Adrenal gland (tissue), 12 donors: Measurements from ENCODE around the gene THSD7B. TPM values are rescaled to one million over a fixed set of nuclear protein-coding genes. Genes with fewer than 3 reads are reported as not detected.

Source experiments
- DNase-seq, 7 donors: peaks; one replicate each; pipeline ENCODE4 v3.0.0-alpha.2; 2019 to 2020
- H3K27ac ChIP-seq, 5 donors: fragments of 200-600 bp; sonication (generic) in 4 of 5; 1 replicate in 3 of 5; 2 replicates in 2 of 5; pipeline versions ENCODE4 v1.5.1 to v1.8.0; 2016 to 2020; ENCODE audit warnings: mild to moderate bottlenecking in 1 of 5
- H3K27me3 ChIP-seq: fragments of 200-600 bp; 2 replicates; pipeline ENCODE4 v1.8.0; 2021
- H3K36me3 ChIP-seq, 2 donors: fragments of 200-600 bp; replicated peaks in 1 of 2; 1 replicate in 1 of 2; 2 replicates in 1 of 2; pipeline versions ENCODE4 v1.5.1 to v1.8.0; 2018 to 2022
- H3K4me1 ChIP-seq, 2 donors: fragments of 200-600 bp; replicated peaks in 1 of 2; 1 replicate in 1 of 2; 2 replicates in 1 of 2; pipeline versions ENCODE4 v1.5.1 to v1.8.0; 2018 to 2021
- H3K4me3 ChIP-seq, 4 donors: fragments of 200-600 bp; sonication (generic) in 3 of 4; one replicate each; pipeline ENCODE4 v1.5.1; 2016 to 2018
- H3K9me3 ChIP-seq, 3 donors: fragments of 200-600 bp; sonication (generic) in 1 of 3; replicated peaks in 1 of 3; 1 replicate in 2 of 3; 2 replicates in 1 of 3; pipeline versions ENCODE4 v1.5.1 to v1.8.0; 2016 to 2021
- CTCF ChIP-seq, 6 experiments: fragments of 450-650 bp in 4 of 6; fragments of 200-600 bp in 2 of 6; sonication (generic) in 1 of 6; IDR thresholded peaks; 1 replicate in 5 of 6; 2 replicates in 1 of 6; pipeline versions ENCODE4 v1.5.1 to v1.8.0; 2016 to 2021; ENCODE audit warnings: antibody characterized with exemption in 6 of 6, mild to moderate bottlenecking in 2 of 6, moderate library complexity in 1 of 6
- POLR2A ChIP-seq, 2 donors: fragments of 450-650 bp; IDR thresholded peaks; one replicate each; pipeline ENCODE4 v1.6.1; 2017; ENCODE audit warnings: antibody characterized with exemption in 2 of 2, mild to moderate bottlenecking in 2 of 2, moderate library complexity in 1 of 2
- WGBS, 4 donors: extraction: QIAGEN DNeasy Blood & Tissue Kit in 2 of 4; methylation state at CpG; one replicate each; pipeline versions ENCODE4 v1.1.5 to v1.1.7; 2013 to 2017; 5-methylcytosine and 5-hydroxymethylcytosine counted together
- intact Hi-C, 2 donors: fragments of 100-400 bp; cut with DNase I; formaldehyde crosslinking; loops; one replicate each; pipeline versions ENCODE4 v1.14.1 to v1.15.0; 2022 to 2023
- polyA plus RNA-seq, 3 donors: library from polyadenylated mRNA; stranded (reverse); fragments of 200-250 nt in 2 of 3; fragments of 350-450 nt in 1 of 3; fragmentation: Illumina TruSeq in 1 of 3; extraction: RNeasy Lipid Tissue Mini Kit (QIAGEN cat#74804) in 1 of 3; gene quantifications; one replicate each; pipeline ENCODE4 v1.2.3, GENCODE V29; 2013 to 2014
- total RNA-seq, 9 donors: library from RNA; depleted of rRNA in 4 of 9; stranded (reverse); fragments of >200 nt in 4 of 9; fragments of 120-200 nt in 1 of 9; fragmentation: NEBNext Ultra II Directional in 1 of 9; extraction: Animal tissue kit (Norgen Biotek cat#: 25700) in 1 of 9; gene quantifications; one replicate each; pipeline versions ENCODE4 v1.1.0 to v1.2.4, GENCODE V29; 2013 to 2023
- donor health status: healthy with polysubstance abuse.
- donor health status: Bipolar disorder and iron deficiency.
- donor health status: DM: yes; HTN: yes; CAD: no.
- donor health status: DM: no; HTN: no; CAD: no.
- donor health status: DM: no; HTN: no; CAD: no.
- donor health status: DM: yes; HTN: yes; CAD: no.

THSD7B gene
- total and polyA plus RNA-seq, 12 donors: under 0.01 to 0.44 (median 0.12) TPM; not detected in 4

DNA sequence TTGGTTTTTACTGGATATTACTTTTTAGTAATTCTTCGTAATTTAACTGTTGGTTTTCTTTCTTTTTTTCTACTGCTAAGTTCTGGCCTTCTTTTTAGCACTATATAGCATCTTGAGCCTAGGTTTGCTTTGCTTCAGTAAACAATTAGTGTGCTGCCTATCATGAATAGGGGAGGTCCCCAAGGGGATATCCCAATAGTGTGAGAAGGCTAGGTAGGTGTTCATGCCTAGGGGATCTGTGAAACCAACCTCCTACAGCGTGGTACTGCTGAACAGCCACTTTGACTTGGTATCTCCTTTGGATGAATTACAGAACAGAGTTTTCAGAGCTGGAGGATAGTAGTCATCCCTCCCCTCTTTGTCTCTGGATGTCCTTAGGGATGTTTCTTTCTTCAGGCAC is 888.7 kb downstream of the THSD7B start:
- Histone ChIP-seq H3K36me3 (no peaks in the 10 kb centered on the region), H3K4me1 (no peaks in the 10 kb centered on the region), H3K27ac (no peak overlapping the region), H3K4me3 (no peak overlapping the region), H3K9me3 (no peaks in the 10 kb centered on the region), H3K27me3 (no peaks in the 10 kb centered on the region)
- no peak for TF ChIP-seq POLR2A (IDR thresholded peaks at IDR 0.05)
- no peak for TF ChIP-seq CTCF (IDR thresholded peaks at IDR 0.05)
- 49 to 78% (median 69%) methylated on average over 1 to 2 of the region's 2 CpGs for WGBS, 4 donors
- no peak for DNase-seq
- intact Hi-C loops: no loop called here

GRCh38 chr2:137655814-137656213 is 890.5 kb downstream of the THSD7B start:
- no peak overlapping the region for H3K27ac ChIP-seq
- no peak overlapping the region for H3K4me3 ChIP-seq

DNA sequence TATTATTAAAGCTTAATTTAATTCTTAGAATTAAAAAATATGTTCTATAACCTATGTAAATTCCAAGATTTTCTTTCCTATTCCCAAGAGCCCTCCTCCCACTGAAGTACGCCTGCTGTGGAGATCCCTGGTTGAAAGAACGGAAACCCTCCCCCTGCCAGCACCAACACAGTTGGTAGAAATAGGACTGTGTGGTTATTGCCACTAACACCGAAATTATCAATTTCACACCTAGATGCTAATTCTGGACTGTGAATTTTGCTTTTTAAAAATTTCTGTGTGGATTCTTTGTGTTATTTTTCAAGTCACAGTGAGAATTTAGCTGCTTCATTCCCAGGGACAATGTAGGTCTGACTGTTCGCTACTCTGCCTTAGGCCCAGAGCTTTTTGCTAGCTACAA is 893.1 kb downstream of the THSD7B start:
- no peaks in the 10 kb centered on the region for H3K36me3 ChIP-seq
- TF ChIP-seq POLR2A (IDR thresholded peaks at IDR 0.05) (no peak), CTCF (IDR thresholded peaks at IDR 0.05) (no peak)
- intact Hi-C loops: no loop called here
- H3K9me3 ChIP-seq: no peaks in the 10 kb centered on the region
- H3K27me3 ChIP-seq: no peaks in the 10 kb centered on the region
- H3K4me1 ChIP-seq: no peaks in the 10 kb centered on the region
- no peak overlapping the region for H3K4me3 ChIP-seq
- DNase-seq: no peak
- WGBS, 4 donors: 74 to 81% (median 77%) methylated on average over 4 of the region's 4 CpGs
- H3K27ac ChIP-seq: no peak overlapping the region

More at GRCh38 chr2:137655814-137656213, 890.5 kb downstream of the THSD7B start:
- H3K9me3 ChIP-seq: no peaks in the 10 kb centered on the region
- WGBS, 4 donors: 64 to 82% (median 77%) methylated on average over 3 of the region's 3 CpGs
- no peak for DNase-seq
- intact Hi-C loops: no loop called here
- no peak for TF ChIP-seq POLR2A (IDR thresholded peaks at IDR 0.05)
- TF ChIP-seq CTCF (IDR thresholded peaks at IDR 0.05): no peak
- H3K36me3 ChIP-seq: no peaks in the 10 kb centered on the region
- H3K27me3 ChIP-seq: no peaks in the 10 kb centered on the region
- no peaks in the 10 kb centered on the region for H3K4me1 ChIP-seq

DNA sequence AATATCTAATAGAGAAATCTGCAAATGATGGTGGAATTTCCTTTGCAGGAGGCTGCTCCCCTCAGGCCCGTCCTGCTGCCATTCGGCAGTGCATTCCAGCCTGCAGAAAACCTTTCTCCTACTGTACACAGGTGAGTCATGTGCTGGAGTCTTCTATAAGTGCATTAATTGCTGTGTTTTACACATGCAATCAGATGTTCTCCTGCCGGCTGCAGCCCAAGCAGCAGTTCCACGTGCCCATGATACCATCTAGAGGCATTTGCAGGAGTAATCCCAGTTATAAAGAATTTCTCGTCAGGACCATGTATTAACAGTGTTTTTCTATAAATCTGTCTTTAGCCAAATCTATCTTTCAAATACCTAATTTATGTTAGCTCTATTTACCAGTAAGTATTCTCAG is 894.3 kb downstream of the THSD7B start:
- Histone ChIP-seq H3K36me3 (no peaks in the 10 kb centered on the region), H3K27me3 (no peaks in the 10 kb centered on the region), H3K4me1 (no peaks in the 10 kb centered on the region), H3K9me3 (no peaks in the 10 kb centered on the region), H3K27ac (no peak overlapping the region), H3K4me3 (no peak overlapping the region)
- TF ChIP-seq POLR2A (IDR thresholded peaks at IDR 0.05) (no peak), CTCF (IDR thresholded peaks at IDR 0.05) (no peak)
- no peak for DNase-seq
- intact Hi-C loops: no loop called here
- 46 to 58% (median 52%) methylated on average over 5 of the region's 5 CpGs for WGBS, 4 donors
